NCI-H82 (cell line): Measurements from ENCODE around the gene HP1BP3.

Experiments
- DNase-seq: peaks from one replicate; lab custom pipeline; 2025; lab: John Stamatoyannopoulos, UW

HP1BP3 gene

GRCh38 chr1:20767271-20767670 lies 19.8 kb downstream of the HP1BP3 start:
- no peak for DNase-seq

DNA sequence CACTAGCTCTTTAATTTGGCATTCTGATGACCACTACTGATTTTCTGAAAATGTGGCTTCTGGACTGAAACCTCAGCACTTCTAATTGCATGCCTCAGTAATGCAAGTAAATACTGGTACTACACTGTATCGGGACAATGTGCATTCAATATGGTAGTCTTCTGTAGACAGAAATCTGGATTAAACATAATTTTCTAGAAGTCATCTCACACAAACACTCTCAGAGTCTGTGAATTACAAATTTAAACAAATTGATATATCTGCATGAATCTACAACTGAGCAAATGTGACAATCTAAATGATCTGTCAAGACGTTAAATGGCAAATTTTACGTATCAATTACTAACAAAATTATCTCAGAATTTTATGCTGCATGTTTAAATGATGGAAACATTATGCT lies 23.7 kb downstream of the HP1BP3 start:
- no peak for DNase-seq

DNA sequence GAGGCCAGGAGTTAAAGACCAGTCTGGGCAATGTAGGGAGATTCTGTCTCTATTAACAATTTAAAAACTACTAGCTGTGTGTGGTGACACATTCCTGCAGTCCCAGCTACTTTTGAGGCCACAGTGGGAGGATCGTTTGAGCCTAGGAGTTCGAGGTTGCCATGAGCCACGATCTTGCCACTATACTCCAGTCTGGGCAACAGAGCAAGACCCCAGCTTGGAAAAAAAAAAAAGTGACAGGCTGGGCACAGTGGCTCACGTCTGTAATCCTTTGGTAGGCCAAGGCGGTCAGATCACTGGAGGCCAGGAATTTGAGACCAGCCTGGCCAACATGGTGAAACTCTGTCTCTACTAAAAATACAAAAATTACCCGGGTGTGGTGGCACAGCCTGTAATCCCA lies 26.8 kb downstream of the HP1BP3 start:
- no peak for DNase-seq

GRCh38 chr1:20753589-20753988 lies 33.5 kb downstream of the HP1BP3 start:
- DNase-seq: no peak

DNA sequence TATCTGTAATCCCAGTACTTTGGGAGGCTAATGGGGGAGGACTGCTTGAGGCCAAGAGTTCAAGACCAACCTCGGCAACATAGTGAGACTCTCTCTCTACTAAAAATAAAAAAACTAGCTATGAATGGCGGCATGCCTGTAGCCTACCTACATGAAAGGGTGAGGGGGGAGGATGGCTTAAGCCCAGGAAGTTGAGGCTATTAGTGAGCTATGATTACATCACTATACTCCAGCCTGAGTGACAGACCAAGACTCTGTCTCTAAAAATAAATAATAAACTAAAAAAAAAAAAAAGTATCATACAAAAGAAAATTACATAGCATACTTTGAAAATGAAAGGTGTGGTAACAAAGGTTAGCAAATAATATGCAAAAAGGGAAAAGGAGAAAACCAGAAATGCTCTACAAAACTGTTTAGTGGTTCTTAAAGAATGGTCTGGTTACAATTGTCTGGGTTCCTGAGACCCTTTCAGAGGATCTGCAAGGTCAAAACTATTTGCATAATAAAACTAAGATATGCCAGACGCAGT lies 35.6 kb downstream of the HP1BP3 start:
- DNase-seq: no peak

GRCh38 chr1:20742671-20743070 lies 44.4 kb downstream of the HP1BP3 start:
- DNase-seq: no peak

GRCh38 chr1:20740781-20741180 lies 46.3 kb downstream of the HP1BP3 start:
- DNase-seq: no peak

GRCh38 chr1:20739225-20739624 lies 47.9 kb downstream of the HP1BP3 start:
- no peak for DNase-seq

DNA sequence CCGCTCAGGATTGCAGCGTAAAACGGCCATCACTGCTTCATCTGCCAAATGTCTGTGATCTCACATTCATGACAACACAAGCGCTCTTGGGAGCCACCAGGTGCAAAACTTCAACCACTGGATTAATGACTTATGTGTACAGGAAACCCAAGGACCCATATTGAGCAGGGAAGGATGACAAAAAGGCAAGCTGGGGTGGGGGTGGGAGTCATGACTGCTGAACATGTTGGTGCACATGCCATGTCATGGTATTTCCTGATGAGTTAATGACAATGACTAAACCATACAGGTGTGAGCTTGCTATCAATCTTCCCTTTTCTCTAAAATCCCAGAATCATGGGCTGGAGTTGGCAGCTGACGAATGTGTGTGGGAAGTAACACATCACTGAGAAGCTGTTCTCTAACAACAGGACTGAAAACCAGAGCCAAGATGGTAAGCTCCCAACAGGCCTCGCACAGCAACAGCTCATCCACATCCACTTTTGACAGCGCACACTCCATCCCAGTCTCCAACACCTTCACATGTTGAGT lies 51.5 kb downstream of the HP1BP3 start:
- DNase-seq: no peak

DNA sequence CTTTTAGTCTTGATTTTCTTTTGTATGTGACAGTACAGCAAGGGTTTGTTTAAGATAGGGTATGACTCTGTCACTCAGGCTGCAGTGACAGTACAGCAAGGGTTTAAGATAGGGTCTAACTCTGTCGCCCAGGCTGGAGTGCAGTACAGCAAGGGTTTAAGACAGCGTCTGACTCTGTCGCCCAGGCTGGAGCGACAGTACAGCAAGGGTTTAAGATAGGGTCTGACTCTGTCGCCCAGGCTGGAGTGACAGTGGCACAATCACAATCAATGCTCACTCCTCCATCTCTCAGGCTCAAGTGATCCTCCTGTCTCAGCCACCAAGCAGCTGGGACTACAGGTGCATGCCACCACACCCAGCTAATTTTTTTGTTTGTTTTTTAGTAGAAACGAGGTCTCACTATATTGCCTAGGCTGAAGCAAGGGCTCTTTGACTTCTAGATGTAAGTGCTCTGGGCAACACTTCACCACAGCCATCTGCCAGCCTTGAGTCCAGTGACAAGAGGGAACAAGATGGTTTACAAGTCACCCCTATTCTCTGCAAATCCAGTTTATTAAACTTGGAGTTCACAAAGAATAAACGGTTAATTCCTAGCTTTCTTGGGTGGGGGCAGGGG lies 53.6 kb downstream of the HP1BP3 start:
- DNase-seq: peak; percentile 66

DNA sequence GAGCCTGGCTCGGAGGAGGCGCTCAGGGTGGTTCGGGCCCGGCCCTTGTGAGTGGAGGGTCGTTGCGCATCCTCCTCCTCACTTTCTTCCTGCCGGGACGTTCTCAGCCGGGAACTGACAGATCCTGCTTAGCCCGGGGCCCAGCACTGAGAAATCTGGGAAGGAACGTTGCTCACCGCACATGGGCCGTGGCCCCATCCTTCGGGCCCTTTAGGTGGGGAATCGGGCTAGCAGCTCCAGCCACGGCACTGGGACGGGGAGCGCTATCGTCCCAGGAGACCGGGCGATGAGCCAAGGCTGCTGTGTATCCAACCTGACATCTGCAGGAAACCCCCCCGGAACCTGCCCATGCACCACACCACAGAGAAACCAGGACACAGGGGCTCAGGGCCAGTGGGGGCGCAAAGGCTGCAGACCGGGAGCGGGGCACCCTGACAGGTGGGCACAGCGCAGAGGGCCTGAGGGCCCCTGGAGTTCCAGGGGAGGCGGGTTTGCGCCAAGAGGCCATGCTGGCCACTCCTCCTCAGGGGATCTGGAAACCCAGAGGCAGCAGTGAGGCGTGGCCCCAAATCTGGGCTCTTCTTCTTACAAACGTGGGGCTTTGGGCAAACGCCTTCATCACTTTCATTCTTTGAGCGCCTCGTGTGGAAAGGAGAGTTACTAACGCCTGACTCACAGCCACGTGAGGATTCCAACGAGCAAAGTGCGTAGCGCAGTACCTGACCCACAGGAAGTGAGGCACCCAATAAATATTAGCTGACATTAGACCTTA lies 54.3 kb downstream of the HP1BP3 start, which contains the start of gene SH2D5:
Gene SH2D5 (minus strand): TSS at position 116 of the 772 bp plus-strand sequence. CDS start 4,659 bp downstream, outside the sequence.
- DNase-seq: peak; percentile 87

- peak; percentile 95 for DNase-seq
Measured at GRCh38 chr1:20732071-20732587, 55.0 kb downstream of the HP1BP3 start.

DNA sequence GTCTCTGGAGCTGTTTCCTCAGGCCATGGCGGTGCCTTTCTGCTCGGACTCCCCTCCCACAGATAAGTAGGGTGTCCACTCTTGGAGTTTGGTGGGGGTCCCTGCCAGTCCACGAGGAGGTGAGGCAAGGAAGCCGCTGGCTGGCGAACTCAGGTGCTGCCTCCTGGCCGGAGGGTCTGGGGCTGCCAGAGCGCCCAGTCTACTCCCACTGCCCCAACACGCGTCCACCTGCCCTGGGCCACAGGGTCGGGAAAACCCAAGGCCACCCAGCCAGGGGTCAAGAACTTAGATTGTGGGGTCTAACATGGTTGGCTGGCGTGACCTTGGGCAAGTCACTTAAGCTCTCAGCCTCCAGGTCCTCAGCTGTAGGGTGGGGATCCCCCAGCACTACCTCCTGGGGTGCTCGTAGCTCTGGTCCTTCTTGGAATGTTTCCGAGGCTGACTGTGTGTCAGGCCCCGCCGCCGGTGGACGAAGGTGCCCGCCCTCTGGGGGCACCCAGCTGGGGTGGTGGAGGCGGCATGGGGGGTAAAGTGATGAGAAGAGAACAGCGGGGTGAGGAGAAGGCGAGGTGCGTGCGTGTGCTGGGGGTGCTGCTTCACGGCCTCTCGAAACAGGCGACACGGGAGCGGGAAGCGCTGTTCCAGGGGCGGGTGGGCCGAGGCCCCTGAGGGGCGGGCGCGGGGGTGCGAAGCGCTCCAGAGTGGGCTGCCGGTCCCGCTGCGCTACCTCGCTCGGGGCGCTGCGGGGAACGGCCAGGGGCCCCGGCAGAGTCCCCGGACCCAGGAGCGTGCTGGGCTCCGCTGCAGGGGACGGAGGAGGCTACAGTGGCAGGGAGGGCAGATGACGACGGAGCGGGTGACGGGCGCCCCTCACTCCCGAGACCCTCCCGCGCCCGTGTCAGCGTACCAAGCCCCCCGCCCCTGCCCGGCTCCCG lies 55.8 kb downstream of the HP1BP3 start:
- peak; percentile 55 for DNase-seq

GRCh38 chr1:20730690-20731056 lies 56.4 kb downstream of the HP1BP3 start:
- no peak for DNase-seq

GRCh38 chr1:20729990-20730689 lies 57.0 kb downstream of the HP1BP3 start:
- no peak for DNase-seq

- DNase-seq: no peak
Measured at GRCh38 chr1:20729155-20729931, 57.8 kb downstream of the HP1BP3 start.

- no peak for DNase-seq
Measured at GRCh38 chr1:20728371-20729154, 58.5 kb downstream of the HP1BP3 start.

GRCh38 chr1:20727746-20728316 lies 59.3 kb downstream of the HP1BP3 start:
- peak; percentile 34 for DNase-seq
